T-helper 1 cell treated with Interleukin-12 subunit alpha and Interleukin-12 subunit beta and Interleukin-4 antibody, amounts not matched to agents 30 ng/mL and 1 ng/mL, for 36 hours (primary cell): ENCODE measurements around the gene TRIM40. TPM values are rescaled to one million over a fixed set of nuclear protein-coding genes. Genes with fewer than 3 reads are reported as not detected.

Source experiments
- intact Hi-C: fragments of 100-400 bp; cut with micrococcal nuclease; formaldehyde crosslinking; loops from one replicate; pipeline ENCODE4 v1.15.1; 2024
- total RNA-seq: library from RNA; stranded (reverse); gene quantifications from 2 replicates; pipeline ENCODE4 v1.2.3, GENCODE V29; 2022

Gene TRIM40
- total RNA-seq: not detected in 2 replicates

- intact Hi-C loops: no loop called here
These were observed at the start of gene TRIM40 for GRCh38 chr6:30135757-30136156. Gene TRIM40 (plus strand): TSS chr6:30136140. CDS start chr6:30137037, 897 bp downstream.

- intact Hi-C loops: no loop called here
These were observed 48.1 kb upstream of the TRIM40 start for GRCh38 chr6:30087876-30088275.

GRCh38 chr6:30091577-30092381 is 44.2 kb upstream of the TRIM40 start:
- intact Hi-C loops: no loop called here

- intact Hi-C loops: no loop called here
These were observed 42.9 kb upstream of the TRIM40 start for GRCh38 chr6:30092852-30093543.

GRCh38 chr6:30093951-30094661 is 41.8 kb upstream of the TRIM40 start:
- intact Hi-C loops: no loop called here

- intact Hi-C loops: no loop called here
These were observed 39.1 kb upstream of the TRIM40 start for GRCh38 chr6:30096829-30097228.

- intact Hi-C loops: no loop called here
These were observed 37.8 kb upstream of the TRIM40 start for GRCh38 chr6:30097902-30098768.

GRCh38 chr6:30100154-30100553 is 35.8 kb upstream of the TRIM40 start:
- intact Hi-C loops: loop anchor here (5.0 kb wide), 1 partner anchor 133 kb away; no protein-coding TSS in a partner anchor

GRCh38 chr6:30100585-30101443 is 35.1 kb upstream of the TRIM40 start:
- intact Hi-C loops: loop anchor here (5.0 kb wide), 1 partner anchor 134 kb away; no protein-coding TSS in a partner anchor

GRCh38 chr6:30101444-30102413 is 34.2 kb upstream of the TRIM40 start:
- intact Hi-C loops: loop anchor here (2.0 to 5.0 kb wide), 2 partner anchors 134 to 157 kb away; no protein-coding TSS in a partner anchor

- intact Hi-C loops: loop anchor here (2.0 to 5.0 kb wide), 2 partner anchors 135 to 156 kb away; no protein-coding TSS in a partner anchor
These were observed 33.4 kb upstream of the TRIM40 start for GRCh38 chr6:30102414-30102969.

GRCh38 chr6:30102970-30103871 is 32.7 kb upstream of the TRIM40 start:
- intact Hi-C loops: loop anchor here (1.0 to 5.0 kb wide), 10 partner anchors 28 to 294 kb away; partner anchors contain the start of genes POLR1H and RPP21

GRCh38 chr6:30103872-30104179 is 32.1 kb upstream of the TRIM40 start:
- intact Hi-C loops: loop anchor here (1.0 to 5.0 kb wide), 10 partner anchors 27 to 293 kb away; partner anchors contain the start of genes POLR1H and RPP21

- intact Hi-C loops: loop anchor here (5.0 kb wide), 1 partner anchor 137 kb away; no protein-coding TSS in a partner anchor
These were observed 31.3 kb upstream of the TRIM40 start for GRCh38 chr6:30104661-30105060.

GRCh38 chr6:30111266-30111856 is 24.6 kb upstream of the TRIM40 start:
- intact Hi-C loops: no loop called here

GRCh38 chr6:30112402-30112994 is 23.4 kb upstream of the TRIM40 start:
- intact Hi-C loops: no loop called here
